PFSK-1 (cell line): Measurements from ENCODE around the gene LSR.

Experiments used
- FOXP2 ChIP-seq: optimal IDR thresholded peaks from 2 replicates; pipeline ENCODE3; 2011; ENCODE audit warnings: borderline replicate concordance, control low read depth, inconsistent platforms; ENCODE audit not compliant: insufficient read depth; ENCODE audit errors: extremely low read length, extremely low read depth
- POLR2AphosphoS5 ChIP-seq: IDR thresholded peaks from 2 replicates; pipeline ENCODE4 v1.6.1; 2012; ENCODE audit warnings: low read depth, mild to moderate bottlenecking, control low read depth, low read length, moderate library complexity
- TAF1 ChIP-seq: IDR thresholded peaks from 2 replicates; pipeline ENCODE4 v1.6.1; 2012; ENCODE audit warnings: low read length, control low read depth, borderline replicate concordance; ENCODE audit not compliant: insufficient read depth
- TF ChIP-seq, protein P1 (sequence below), 2 experiments: IDR thresholded peaks; 2 replicates each; pipeline versions ENCODE4 v1.6.1 to v1.8.0; 2011 to 2012; ENCODE audit warnings: low read depth in 2 of 2, low read length in 2 of 2, control low read depth in 1 of 2, inconsistent platforms in 1 of 2, mild to moderate bottlenecking in 1 of 2, moderate library complexity in 1 of 2; ENCODE audit not compliant: insufficient read depth in 1 of 2

DNA sequence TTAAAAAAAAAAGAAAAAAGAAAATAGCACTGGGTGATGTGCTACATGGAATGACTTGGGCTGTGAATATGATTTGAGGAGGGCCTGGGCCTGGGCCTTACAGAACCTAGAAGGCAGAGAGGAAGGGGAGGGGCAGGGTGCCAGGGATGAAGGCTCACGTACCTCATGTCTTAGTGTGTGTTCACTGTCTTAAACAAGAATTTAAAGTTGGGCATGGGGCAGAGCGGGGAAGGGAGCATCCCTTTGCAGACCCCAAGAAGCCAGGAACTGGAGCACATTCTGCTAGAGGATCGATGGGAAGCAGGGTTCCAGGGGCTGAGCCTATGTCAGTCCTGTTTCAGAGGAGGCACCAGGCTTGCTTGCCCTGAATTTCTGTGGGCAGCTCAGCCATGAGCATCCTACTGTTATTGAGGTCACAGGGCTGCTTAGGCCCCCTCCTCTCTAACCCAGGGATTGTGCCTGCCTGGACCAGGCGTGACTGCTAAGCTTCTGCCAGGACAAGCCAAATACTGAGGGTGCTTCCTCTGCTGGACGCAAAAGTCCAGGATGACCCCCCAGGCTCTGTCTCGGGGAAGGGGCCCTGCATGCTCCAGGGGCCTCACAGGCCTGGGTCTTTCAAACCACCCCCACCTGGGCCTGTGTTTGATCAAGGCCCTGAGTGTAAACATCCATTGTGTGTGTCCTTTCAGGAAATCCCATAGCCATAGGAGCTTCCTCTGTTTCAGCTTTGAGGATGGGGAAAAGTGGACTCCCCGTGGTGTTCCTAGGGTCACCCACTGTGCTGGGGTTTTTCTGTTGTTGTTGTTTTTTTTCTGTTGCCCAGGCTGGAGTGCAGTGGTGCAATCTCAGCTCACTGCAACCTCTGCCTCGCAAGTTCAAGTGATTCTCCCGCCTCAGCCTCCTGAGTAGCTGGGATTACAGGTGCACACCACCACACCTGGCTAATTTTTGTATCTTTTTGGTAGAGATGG is 4.8 kb downstream of the LSR start:
- TF ChIP-seq FOXP2 (no peak), POLR2AphosphoS5 (no peak), TAF1 (no peak)
- TF ChIP-seq, protein P1, sequence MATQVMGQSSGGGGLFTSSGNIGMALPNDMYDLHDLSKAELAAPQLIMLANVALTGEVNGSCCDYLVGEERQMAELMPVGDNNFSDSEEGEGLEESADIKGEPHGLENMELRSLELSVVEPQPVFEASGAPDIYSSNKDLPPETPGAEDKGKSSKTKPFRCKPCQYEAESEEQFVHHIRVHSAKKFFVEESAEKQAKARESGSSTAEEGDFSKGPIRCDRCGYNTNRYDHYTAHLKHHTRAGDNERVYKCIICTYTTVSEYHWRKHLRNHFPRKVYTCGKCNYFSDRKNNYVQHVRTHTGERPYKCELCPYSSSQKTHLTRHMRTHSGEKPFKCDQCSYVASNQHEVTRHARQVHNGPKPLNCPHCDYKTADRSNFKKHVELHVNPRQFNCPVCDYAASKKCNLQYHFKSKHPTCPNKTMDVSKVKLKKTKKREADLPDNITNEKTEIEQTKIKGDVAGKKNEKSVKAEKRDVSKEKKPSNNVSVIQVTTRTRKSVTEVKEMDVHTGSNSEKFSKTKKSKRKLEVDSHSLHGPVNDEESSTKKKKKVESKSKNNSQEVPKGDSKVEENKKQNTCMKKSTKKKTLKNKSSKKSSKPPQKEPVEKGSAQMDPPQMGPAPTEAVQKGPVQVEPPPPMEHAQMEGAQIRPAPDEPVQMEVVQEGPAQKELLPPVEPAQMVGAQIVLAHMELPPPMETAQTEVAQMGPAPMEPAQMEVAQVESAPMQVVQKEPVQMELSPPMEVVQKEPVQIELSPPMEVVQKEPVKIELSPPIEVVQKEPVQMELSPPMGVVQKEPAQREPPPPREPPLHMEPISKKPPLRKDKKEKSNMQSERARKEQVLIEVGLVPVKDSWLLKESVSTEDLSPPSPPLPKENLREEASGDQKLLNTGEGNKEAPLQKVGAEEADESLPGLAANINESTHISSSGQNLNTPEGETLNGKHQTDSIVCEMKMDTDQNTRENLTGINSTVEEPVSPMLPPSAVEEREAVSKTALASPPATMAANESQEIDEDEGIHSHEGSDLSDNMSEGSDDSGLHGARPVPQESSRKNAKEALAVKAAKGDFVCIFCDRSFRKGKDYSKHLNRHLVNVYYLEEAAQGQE (IDR thresholded peaks at IDR 0.05; ENCODE audit: insufficient read depth in 1 of 2, low read depth in 2 of 2, low read length in 2 of 2) = no peak
